Activated CD8-positive, alpha-beta memory T cell treated with anti-CD3 and anti-CD28 coated beads, Interleukin-2, amount 50 U/mL, for 24 hours (primary cell): Measurements from ENCODE around the gene NOP9.

Source experiments
- DNase-seq: peaks from one replicate; pipeline ENCODE4 v3.0.0-alpha.2; 2020; ENCODE audit errors: extremely low read depth

NOP9 gene

GRCh38 chr14:24299255-24300191 lies at the start of gene NOP9, which contains the start of gene DHRS1:
Gene NOP9 (plus strand): TSS chr14:24299850. CDS start chr14:24299955, 105 bp downstream.
Gene DHRS1 (minus strand): TSS chr14:24299780. CDS start chr14:24299106, 674 bp downstream.
- peak; percentile 69 for DNase-seq

- DNase-seq, result no peak
These were observed 49.3 kb upstream of the NOP9 start for GRCh38 chr14:24250354-24250753.

GRCh38 chr14:24251880-24252288 lies 47.8 kb upstream of the NOP9 start:
- no peak for DNase-seq

GRCh38 chr14:24252289-24253124 lies 47.1 kb upstream of the NOP9 start:
- no peak for DNase-seq

GRCh38 chr14:24253936-24254335 lies 45.7 kb upstream of the NOP9 start:
- DNase-seq, result no peak

- DNase-seq, result no peak
These were observed 44.8 kb upstream of the NOP9 start for GRCh38 chr14:24254630-24255392.

- DNase-seq, result no peak
These were observed 44.2 kb upstream of the NOP9 start for GRCh38 chr14:24255438-24255837.

GRCh38 chr14:24255931-24256711 lies 43.5 kb upstream of the NOP9 start:
- DNase-seq, result no peak

GRCh38 chr14:24256960-24257359 lies 42.7 kb upstream of the NOP9 start:
- DNase-seq, result no peak

GRCh38 chr14:24258119-24258518 lies 41.5 kb upstream of the NOP9 start:
- no peak for DNase-seq

GRCh38 chr14:24258548-24259265 lies 40.9 kb upstream of the NOP9 start:
- DNase-seq, result no peak

GRCh38 chr14:24259282-24260025 lies 40.2 kb upstream of the NOP9 start:
- DNase-seq, result no peak

GRCh38 chr14:24260026-24260779 lies 39.4 kb upstream of the NOP9 start:
- no peak for DNase-seq

- no peak for DNase-seq
These were observed 38.9 kb upstream of the NOP9 start for GRCh38 chr14:24260780-24261157.

- no peak for DNase-seq
These were observed 38.2 kb upstream of the NOP9 start for GRCh38 chr14:24261256-24261968.

- DNase-seq, result no peak
These were observed 37.7 kb upstream of the NOP9 start for GRCh38 chr14:24261969-24262327.

GRCh38 chr14:24262821-24263733 lies 36.6 kb upstream of the NOP9 start, which contains the start of gene TGM1:
Gene TGM1 (minus strand): TSS chr14:24263177. CDS start chr14:24262352, 825 bp downstream.
- DNase-seq, result no peak
